SU-DHL-6 (cell line): ENCODE results near the gene LY6G6D.

Source experiments
- H2AFZ ChIP-seq: fragments of 200-600 bp; sonication (generic); 2 replicates; pipeline ENCODE4 v1.6.1; 2014; ENCODE audit warnings: low read depth, mild to moderate bottlenecking, moderate library complexity, mixed read lengths, antibody characterized with exemption, low read length; ENCODE audit not compliant: severe bottlenecking
- H3F3A ChIP-seq: fragments of 200-600 bp; shearing (Covaris generic); 2 replicates; pipeline ENCODE4 v1.6.0; 2016; ENCODE audit warnings: antibody characterized with exemption, mild to moderate bottlenecking; ENCODE audit not compliant: insufficient read depth
- H3K27ac ChIP-seq: fragments of 200-600 bp; sonication (generic); 2 replicates; pipeline ENCODE4 v1.5.1; 2016; ENCODE audit warnings: low read depth, mild to moderate bottlenecking, low read length, moderate library complexity, mixed read lengths
- H3K27me3 ChIP-seq: fragments of 200-600 bp; sonication (generic), shearing (Covaris generic); 2 replicates; pipeline ENCODE4 v1.6.0; 2014; ENCODE audit warnings: mild to moderate bottlenecking, low read length
- H3K36me3 ChIP-seq: fragments of 200-600 bp; sonication (generic); 2 replicates; pipeline ENCODE4 v1.6.1; 2014; ENCODE audit warnings: mild to moderate bottlenecking, low read length, mixed read lengths
- H3K4me2 ChIP-seq: fragments of 300-600, 200-600 bp; shearing (Covaris generic), sonication (generic); 2 replicates; pipeline ENCODE4 v1.6.0; 2014; ENCODE audit warnings: low read length, low read depth, mild to moderate bottlenecking; ENCODE audit not compliant: poor library complexity, severe bottlenecking
- H3K4me3 ChIP-seq: fragments of 200-600 bp; sonication (generic); 2 replicates; pipeline ENCODE4 v1.5.1; 2014; ENCODE audit warnings: antibody characterized with exemption, low read length, mild to moderate bottlenecking, mixed read lengths; ENCODE audit not compliant: insufficient read depth, poor library complexity, severe bottlenecking
- H3K79me2 ChIP-seq: fragments of 200-600 bp; sonication (generic); 2 replicates; pipeline ENCODE4 v1.6.1; 2014; ENCODE audit warnings: mild to moderate bottlenecking, low read length, moderate library complexity; ENCODE audit not compliant: insufficient read depth
- H3K9ac ChIP-seq: fragments of 200-600 bp; sonication (generic); 2 replicates; pipeline ENCODE4 v1.7.0; 2014; ENCODE audit warnings: mild to moderate bottlenecking, low read length
- H3K9me2 ChIP-seq: fragments of 200-600 bp; sonication (generic); replicated peaks from 2 replicates; pipeline ENCODE4 v1.6.1; 2014; ENCODE audit warnings: low read length; ENCODE audit not compliant: insufficient read depth
- H3K9me3 ChIP-seq: fragments of 200-600 bp; sonication (generic); 2 replicates; pipeline ENCODE4 v1.6.1; 2014; ENCODE audit warnings: low read length, mixed read lengths; ENCODE audit not compliant: insufficient read depth
- H4K20me1 ChIP-seq: fragments of 200-600 bp; sonication (generic); 2 replicates; pipeline ENCODE4 v1.6.1; 2014; ENCODE audit warnings: low read depth, mild to moderate bottlenecking, antibody characterized with exemption, low read length, moderate library complexity, mixed read lengths
- EZH2phosphoT487 ChIP-seq: fragments of 200-600 bp; sonication (generic), shearing (Covaris generic); conservative IDR thresholded peaks from 2 replicates; pipeline ENCODE4 v1.6.1; 2018; ENCODE audit warnings: mild to moderate bottlenecking, antibody characterized with exemption, low read length, moderate library complexity, mixed read lengths
- TF ChIP-seq, protein P1 (sequence below): fragments of 200-600 bp; sonication (generic); IDR thresholded peaks from one replicate; pipeline ENCODE4 v1.5.1; 2017; ENCODE audit warnings: antibody characterized with exemption, mild to moderate bottlenecking, low read length, moderate library complexity; ENCODE audit not compliant: insufficient read depth, poor library complexity, severe bottlenecking

LY6G6D gene

DNA sequence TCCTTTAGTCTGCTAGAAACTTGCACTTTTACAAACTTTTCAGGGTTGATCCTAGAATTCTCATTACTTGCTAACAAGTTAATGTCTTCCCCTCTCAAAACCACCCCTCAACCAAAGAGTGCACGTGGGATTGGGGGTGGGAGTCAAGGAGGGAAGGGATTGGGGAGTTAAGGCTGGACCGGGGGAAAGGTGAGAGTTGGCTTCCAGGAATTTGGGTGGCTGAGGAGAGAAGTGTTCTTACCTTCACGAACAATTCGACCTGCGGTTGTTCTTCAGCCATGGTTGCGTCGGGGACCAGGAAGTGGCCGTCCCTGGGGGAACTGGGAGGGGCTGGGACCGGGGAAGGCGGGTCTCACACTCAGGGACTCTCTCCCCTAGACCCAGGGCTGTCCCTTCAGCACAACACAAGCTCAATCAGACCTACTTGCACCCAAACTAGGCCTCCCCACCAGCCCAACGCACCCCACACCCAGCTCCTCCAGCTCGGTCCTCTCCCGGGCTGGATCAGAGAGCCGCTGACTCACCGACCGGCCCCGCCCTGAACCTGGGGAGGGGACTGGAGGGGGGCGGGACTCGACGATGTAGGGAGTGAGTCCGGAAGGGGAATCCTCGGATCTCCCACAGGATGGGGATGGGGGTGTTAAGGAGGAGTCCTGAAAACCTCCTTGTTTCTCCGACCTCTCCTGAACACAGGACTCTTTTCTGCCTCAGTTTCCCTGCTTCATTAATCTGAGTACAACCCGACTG is 21.0 kb downstream of the LY6G6D start, which contains the start of gene CLIC1:
Gene CLIC1, minus strand, starts transcription at position 510 of the 747 bp plus-strand sequence. Its CDS starts 230 bp downstream, at position 280.
- no peaks in the 10 kb centered on the region for H3K27me3 ChIP-seq
- no peak for TF ChIP-seq EZH2phosphoT487
- TF ChIP-seq, protein P1, sequence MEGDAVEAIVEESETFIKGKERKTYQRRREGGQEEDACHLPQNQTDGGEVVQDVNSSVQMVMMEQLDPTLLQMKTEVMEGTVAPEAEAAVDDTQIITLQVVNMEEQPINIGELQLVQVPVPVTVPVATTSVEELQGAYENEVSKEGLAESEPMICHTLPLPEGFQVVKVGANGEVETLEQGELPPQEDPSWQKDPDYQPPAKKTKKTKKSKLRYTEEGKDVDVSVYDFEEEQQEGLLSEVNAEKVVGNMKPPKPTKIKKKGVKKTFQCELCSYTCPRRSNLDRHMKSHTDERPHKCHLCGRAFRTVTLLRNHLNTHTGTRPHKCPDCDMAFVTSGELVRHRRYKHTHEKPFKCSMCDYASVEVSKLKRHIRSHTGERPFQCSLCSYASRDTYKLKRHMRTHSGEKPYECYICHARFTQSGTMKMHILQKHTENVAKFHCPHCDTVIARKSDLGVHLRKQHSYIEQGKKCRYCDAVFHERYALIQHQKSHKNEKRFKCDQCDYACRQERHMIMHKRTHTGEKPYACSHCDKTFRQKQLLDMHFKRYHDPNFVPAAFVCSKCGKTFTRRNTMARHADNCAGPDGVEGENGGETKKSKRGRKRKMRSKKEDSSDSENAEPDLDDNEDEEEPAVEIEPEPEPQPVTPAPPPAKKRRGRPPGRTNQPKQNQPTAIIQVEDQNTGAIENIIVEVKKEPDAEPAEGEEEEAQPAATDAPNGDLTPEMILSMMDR, result no peak
- H3K27ac ChIP-seq, result peak within 1 kb of the TSS; percentile 95
- H3K9me3 ChIP-seq, result no peaks in the 10 kb centered on the region
- no peaks in the 10 kb centered on the region for H4K20me1 ChIP-seq
- H3K9me2 ChIP-seq, result no peaks in the 10 kb centered on the region
- peak within 1 kb of the TSS; percentile 90 for H3K9ac ChIP-seq
- H2AFZ ChIP-seq, result peak within 1 kb of the TSS; percentile 8
- H3F3A ChIP-seq, result peaks cover 53% of the 10 kb centered on the region
- H3K79me2 ChIP-seq, result peaks cover 42% of the 10 kb centered on the region
- H3K36me3 ChIP-seq, result peaks cover 21% of the 10 kb centered on the region; the same call in 1 of the 2 replicates
- peak within 1 kb of the TSS; percentile 64 for H3K4me2 ChIP-seq
- peak within 1 kb of the TSS; percentile 80 for H3K4me3 ChIP-seq

DNA sequence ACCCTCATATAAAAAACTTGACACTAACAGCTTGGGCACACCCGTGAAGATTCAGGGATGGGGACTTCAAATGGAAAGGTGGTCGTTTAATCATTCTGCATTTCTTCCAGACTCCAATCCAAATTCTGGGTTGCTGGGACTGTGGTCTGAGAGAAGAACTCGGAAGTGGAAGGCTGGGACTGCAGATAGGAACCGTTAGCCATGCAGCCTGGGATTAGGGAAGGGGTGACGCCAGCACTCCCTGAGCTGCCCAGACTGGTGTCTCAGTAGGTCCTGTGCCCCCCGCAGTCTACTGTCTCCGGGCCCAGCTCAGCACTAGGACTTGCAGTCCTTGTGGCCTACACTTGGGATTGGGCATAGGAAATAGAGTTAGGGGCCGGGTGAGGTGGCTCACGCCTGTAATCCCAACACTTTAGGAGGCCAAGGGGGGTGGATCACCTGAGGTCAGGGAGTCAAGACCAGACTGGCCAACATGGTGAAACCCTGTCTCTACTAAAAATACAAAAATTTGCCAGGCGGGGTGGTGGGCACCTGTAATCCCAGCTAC is 21.7 kb downstream of the LY6G6D start:
- TF ChIP-seq EZH2phosphoT487, result no peak
- TF ChIP-seq, protein P1, result no peak

DNA sequence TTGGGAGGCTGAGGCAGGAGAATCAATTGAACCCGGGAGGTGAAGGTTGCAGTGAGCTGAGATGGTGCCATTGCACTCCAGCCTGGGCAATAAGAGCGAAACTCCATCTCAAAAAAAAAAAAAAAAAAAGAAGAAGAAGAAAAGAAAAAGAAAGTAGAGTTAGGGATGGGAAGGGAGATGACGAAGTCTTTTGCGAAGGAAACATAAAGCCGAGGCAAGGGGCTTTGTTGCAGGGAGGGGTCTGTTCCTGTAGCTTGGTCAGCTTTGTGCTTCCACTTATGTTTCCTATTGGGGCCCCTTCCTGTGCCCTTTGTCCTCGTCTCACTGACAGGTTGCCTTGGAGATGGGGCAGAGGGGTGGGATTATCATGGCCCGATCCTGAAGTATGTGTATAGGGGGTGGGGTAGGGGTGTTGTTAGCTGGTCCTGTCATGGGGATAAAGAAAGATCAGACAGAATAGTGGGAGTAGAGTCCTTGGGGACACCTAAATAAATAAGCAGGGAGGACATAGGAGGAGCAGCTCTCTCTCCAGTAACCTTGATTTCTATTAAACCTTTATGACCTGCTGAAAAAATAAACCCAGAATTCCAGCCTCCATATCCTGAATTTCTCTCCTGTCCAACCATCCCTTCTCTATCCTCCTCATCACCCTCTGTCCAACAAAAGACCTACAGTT is 22.3 kb downstream of the LY6G6D start:
- Histone ChIP-seq H3K9me3 (no peaks in the 10 kb centered on the region), H3K4me3 (peak overlapping the region; percentile 24), H3F3A (peaks cover 48% of the 10 kb centered on the region), H3K36me3 (peaks cover 21% of the 10 kb centered on the region), H3K27me3 (no peaks in the 10 kb centered on the region), H2AFZ (no peak overlapping the region), H3K9ac (peak overlapping the region; percentile 90), H3K9me2 (no peaks in the 10 kb centered on the region), H3K4me2 (peak overlapping the region; percentile 64), H4K20me1 (no peaks in the 10 kb centered on the region), H3K27ac (peak overlapping the region; percentile 95), H3K79me2 (peaks cover 42% of the 10 kb centered on the region)
- TF ChIP-seq, protein P1, result no peak

More for the DNA sequence above, 21.7 kb downstream of the LY6G6D start:
- Histone ChIP-seq H3K36me3 (peaks cover 20% of the 10 kb centered on the region), H3K9ac (peak overlapping the region; percentile 90), H3K9me2 (no peaks in the 10 kb centered on the region), H3K27ac (peak overlapping the region; percentile 95), H3K9me3 (no peaks in the 10 kb centered on the region), H3F3A (peaks cover 52% of the 10 kb centered on the region), H3K4me2 (peak overlapping the region; percentile 64), H3K79me2 (peaks cover 42% of the 10 kb centered on the region), H3K27me3 (no peaks in the 10 kb centered on the region), H3K4me3 (peak overlapping the region; percentile 80), H2AFZ (peak overlapping the region; percentile 0), H4K20me1 (no peaks in the 10 kb centered on the region)
